Body of pancreas (tissue), 4 donors: ENCODE measurements around the gene KCNAB2. TPM values are rescaled to one million over a fixed set of nuclear protein-coding genes. Genes with fewer than 3 reads are reported as not detected.

ENCODE experiments used
- ATAC-seq: fragments of 150-250 bp; one replicate; pipeline ENCODE4 v1.9.1; 2016
- DNase-seq, 4 donors: peaks; one replicate each; pipeline ENCODE4 v3.0.0-alpha.2; 2019
- H3K27ac ChIP-seq, 4 donors: fragments of 200-600 bp; sonication (generic); 1 replicate in 3 of 4; 2 replicates in 1 of 4; pipeline versions ENCODE4 v1.5.1 to v1.6.1; 2016 to 2019; ENCODE audit warnings: mild to moderate bottlenecking in 1 of 4, mixed read lengths in 1 of 4, moderate library complexity in 1 of 4
- H3K27me3 ChIP-seq, 2 donors: fragments of 200-600 bp; sonication (generic); one replicate each; pipeline ENCODE4 v1.6.0; 2016; ENCODE audit warnings: mild to moderate bottlenecking in 1 of 2
- H3K36me3 ChIP-seq, 2 donors: fragments of 200-600 bp; sonication (generic); replicated peaks in 1 of 2; 2 replicates each; pipeline ENCODE4 v1.5.1; 2016; ENCODE audit warnings: low read depth in 2 of 2; ENCODE audit not compliant: insufficient read depth in 1 of 2
- H3K4me1 ChIP-seq: fragments of 200-600 bp; sonication (generic); one replicate; pipeline ENCODE4 v1.6.0; 2016
- H3K4me3 ChIP-seq, 2 donors: fragments of 200-600 bp; sonication (generic); 1 replicate in 1 of 2; 2 replicates in 1 of 2; pipeline ENCODE4 v1.5.1; 2016 to 2019
- H3K9me3 ChIP-seq, 3 donors: fragments of 200-600 bp; sonication (generic); 1 replicate in 2 of 3; 2 replicates in 1 of 3; pipeline ENCODE4 v1.5.1; 2016
- CTCF ChIP-seq, 7 experiments: fragments of 450-650 bp in 4 of 7; fragments of 200-600 bp in 3 of 7; sonication (generic) in 3 of 7; IDR thresholded peaks; one replicate each; pipeline ENCODE4 v1.5.1; 2016 to 2019; ENCODE audit warnings: antibody characterized with exemption in 7 of 7
- POLR2A ChIP-seq, 3 donors: fragments of 450-650 bp; IDR thresholded peaks; one replicate each; pipeline ENCODE4 v1.6.1; 2016; ENCODE audit warnings: antibody characterized with exemption in 3 of 3, mild to moderate bottlenecking in 2 of 3
- WGBS, 2 donors: methylation state at CpG; one replicate each; pipeline ENCODE4 v1.1.5; 2017; 5-methylcytosine and 5-hydroxymethylcytosine counted together
- intact Hi-C: fragments of 100-400 bp; cut with DNase I; formaldehyde crosslinking; loops from one replicate; pipeline ENCODE4 v1.15.1; 2023
- total RNA-seq, 2 donors: library from RNA; depleted of rRNA; stranded (reverse); fragments of >200 nt; gene quantifications; one replicate each; pipeline ENCODE4 v1.1.0, GENCODE V29; 2016

KCNAB2 gene
- total RNA-seq, 2 donors from 2014 or later = 4.6 to 7.0 TPM

GRCh38 chr1:6038603-6039002, 7.1 kb upstream of the KCNAB2 start:
- intact Hi-C loops = no loop called here

GRCh38 chr1:6039031-6039430, 6.7 kb upstream of the KCNAB2 start:
- intact Hi-C loops = no loop called here
- TF ChIP-seq CTCF (IDR thresholded peaks at IDR 0.05) (no peak), POLR2A (IDR thresholded peaks at IDR 0.05) (no peak)
- 51 to 67% methylated on average over 2 to 15 of the region's 15 CpGs for WGBS, 2 donors
- no peak for DNase-seq
- Histone ChIP-seq H3K36me3 (no peaks in the 10 kb centered on the region), H3K4me1 (no peaks in the 10 kb centered on the region), H3K27ac (no peak overlapping the region), H3K4me3 (no peak overlapping the region), H3K27me3 (no peaks in the 10 kb centered on the region), H3K9me3 (no peaks in the 10 kb centered on the region)
- no peak for ATAC-seq

More at GRCh38 chr1:6038603-6039002, 7.1 kb upstream of the KCNAB2 start:
- no peak overlapping the region for H3K27ac ChIP-seq
- TF ChIP-seq CTCF (IDR thresholded peaks at IDR 0.05) (no peak), POLR2A (IDR thresholded peaks at IDR 0.05) (no peak)
- no peaks in the 10 kb centered on the region for H3K27me3 ChIP-seq
- no peak for DNase-seq
- 49 to 53% methylated on average over 4 to 7 of the region's 7 CpGs for WGBS, 2 donors
- no peak overlapping the region for H3K4me3 ChIP-seq
- no peaks in the 10 kb centered on the region for H3K36me3 ChIP-seq
- ATAC-seq = no peak
- H3K9me3 ChIP-seq = no peaks in the 10 kb centered on the region
- H3K4me1 ChIP-seq = no peaks in the 10 kb centered on the region

GRCh38 chr1:6040444-6040843, 5.2 kb upstream of the KCNAB2 start:
- intact Hi-C loops = no loop called here
- DNase-seq = no peak
- no peaks in the 10 kb centered on the region for H3K9me3 ChIP-seq
- no peak overlapping the region for H3K4me3 ChIP-seq
- WGBS, 2 donors = 67 to 72% methylated on average over 15 of the region's 15 CpGs
- ATAC-seq = no peak
- TF ChIP-seq POLR2A (IDR thresholded peaks at IDR 0.05) (no peak), CTCF (IDR thresholded peaks at IDR 0.05) (no peak)
- H3K36me3 ChIP-seq = no peaks in the 10 kb centered on the region
- no peaks in the 10 kb centered on the region for H3K27me3 ChIP-seq
- no peaks in the 10 kb centered on the region for H3K4me1 ChIP-seq
- no peak overlapping the region for H3K27ac ChIP-seq

- WGBS, 2 donors = 73 to 82% methylated on average over 21 to 22 of the region's 22 CpGs
- TF ChIP-seq POLR2A (IDR thresholded peaks at IDR 0.05) (no peak), CTCF (IDR thresholded peaks at IDR 0.05) (no peak)
- no peaks in the 10 kb centered on the region for H3K36me3 ChIP-seq
- H3K27ac ChIP-seq = no peak overlapping the region
- DNase-seq = no peak
- no peak for ATAC-seq
- intact Hi-C loops = no loop called here
- no peaks in the 10 kb centered on the region for H3K9me3 ChIP-seq
- H3K4me3 ChIP-seq = no peak overlapping the region
- H3K4me1 ChIP-seq = no peaks in the 10 kb centered on the region
- H3K27me3 ChIP-seq = no peaks in the 10 kb centered on the region
Observed at GRCh38 chr1:6040861-6041415, 4.8 kb upstream of the KCNAB2 start.

- intact Hi-C loops = no loop called here
- ATAC-seq = no peak
- no peaks in the 10 kb centered on the region for H3K4me1 ChIP-seq
- H3K36me3 ChIP-seq = no peaks in the 10 kb centered on the region
- 43 to 45% methylated on average over 16 to 20 of the region's 20 CpGs for WGBS, 2 donors
- no peak overlapping the region for H3K4me3 ChIP-seq
- peak in 2 of 4 donors; percentile 20 to 25 for DNase-seq
- no peaks in the 10 kb centered on the region for H3K27me3 ChIP-seq
- no peaks in the 10 kb centered on the region for H3K9me3 ChIP-seq
- H3K27ac ChIP-seq = no peak overlapping the region
- TF ChIP-seq POLR2A (IDR thresholded peaks at IDR 0.05) (no peak), CTCF (IDR thresholded peaks at IDR 0.05) (peak in 3 of 7 experiments; percentile 9 to 27 (median 16))
Observed at GRCh38 chr1:6041432-6042062, 4.1 kb upstream of the KCNAB2 start.
